Progenitor cell of endocrine pancreas (in vitro differentiated cells): Measurements from ENCODE around the gene NR1D2. TPM values are rescaled to one million over a fixed set of nuclear protein-coding genes. Genes with fewer than 3 reads are reported as not detected.

Source experiments
- DNase-seq: peaks from one replicate; pipeline ENCODE4 v3.0.0; 2021; ENCODE audit warnings: low spot score; ENCODE audit not compliant: unreplicated experiment
- H3K27ac Mint-ChIP-seq: 2 replicates; pipeline ENCODE4 v1.8.0; 2021; ENCODE audit warnings: mild to moderate bottlenecking, moderate library complexity, mixed read lengths
- H3K27me3 Mint-ChIP-seq: 2 replicates; pipeline ENCODE4 v1.8.0; 2021; ENCODE audit warnings: mixed read lengths
- H3K36me3 Mint-ChIP-seq: 2 replicates; pipeline ENCODE4 v1.8.0; 2022; ENCODE audit warnings: mixed read lengths; ENCODE audit not compliant: insufficient read depth
- H3K4me1 Mint-ChIP-seq: 2 replicates; pipeline ENCODE4 v1.8.0; 2021; ENCODE audit warnings: low read depth, mixed read lengths
- H3K4me3 Mint-ChIP-seq: 2 replicates; pipeline ENCODE4 v1.8.0; 2021; ENCODE audit warnings: low read depth, mild to moderate bottlenecking, moderate library complexity, mixed read lengths
- H3K9me3 Mint-ChIP-seq: 2 replicates; pipeline ENCODE4 v1.8.0; 2021; ENCODE audit warnings: low read depth, mixed read lengths
- CTCF ChIP-seq: fragments of 200-600 bp; sonication (generic); IDR thresholded peaks from one replicate; pipeline ENCODE4 v1.5.0; 2021; ENCODE audit warnings: antibody characterized with exemption, mild to moderate bottlenecking; ENCODE audit not compliant: unreplicated experiment
- total RNA-seq: library from RNA; stranded (reverse); gene quantifications from 2 replicates; pipeline ENCODE4 v1.2.1, GENCODE V29; 2021

The NR1D2 gene
- total RNA-seq, 1 donor from 2014 or later: 14.9 TPM

DNA sequence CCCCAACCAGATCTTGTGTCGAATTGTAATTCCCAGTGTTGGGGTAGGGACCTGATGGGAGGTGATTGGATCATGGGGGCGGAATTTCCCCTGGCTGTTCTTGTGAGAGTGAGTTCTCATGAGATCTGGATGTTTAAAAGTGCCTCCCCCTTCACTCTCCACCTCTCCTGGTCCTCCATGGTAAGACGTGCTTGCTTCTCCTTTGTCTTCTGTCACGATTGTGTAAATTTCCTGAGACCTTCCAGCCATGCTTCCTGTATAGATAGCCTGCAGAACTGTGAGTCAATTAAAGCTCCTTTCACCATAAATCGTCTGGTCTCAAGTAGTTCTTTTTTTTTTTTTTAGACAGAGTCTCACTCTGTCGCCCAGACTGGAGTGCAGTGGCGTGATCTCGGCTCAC is 42.3 kb downstream of the NR1D2 start:
- no peaks in the 10 kb centered on the region for H3K36me3 Mint-ChIP-seq
- H3K27me3 Mint-ChIP-seq: no peaks in the 10 kb centered on the region

GRCh38 chr3:23991306-23991682 is 46.2 kb downstream of the NR1D2 start:
- Mint-ChIP-seq H3K4me1 (peaks cover 6% of the 10 kb centered on the region), H3K4me3 (no peak overlapping the region)
- TF ChIP-seq CTCF: no peak

More for the DNA sequence above, 42.3 kb downstream of the NR1D2 start:
- peak overlapping the region; percentile 30 for H3K27ac Mint-ChIP-seq
- H3K9me3 Mint-ChIP-seq: no peaks in the 10 kb centered on the region
- no peak for TF ChIP-seq CTCF
- no peak for DNase-seq
- peaks cover 6% of the 10 kb centered on the region for H3K4me1 Mint-ChIP-seq
- H3K4me3 Mint-ChIP-seq: no peak overlapping the region

GRCh38 chr3:23991683-23992628 is 46.9 kb downstream of the NR1D2 start:
- Mint-ChIP-seq H3K9me3 (no peaks in the 10 kb centered on the region), H3K36me3 (no peaks in the 10 kb centered on the region), H3K27me3 (no peaks in the 10 kb centered on the region), H3K4me3 (no peak overlapping the region), H3K4me1 (peaks cover 6% of the 10 kb centered on the region), H3K27ac (peak overlapping the region; percentile 36)
- no peak for TF ChIP-seq CTCF
- DNase-seq: no peak

More at GRCh38 chr3:23991306-23991682, 46.2 kb downstream of the NR1D2 start:
- peak overlapping the region; percentile 41 for H3K27ac Mint-ChIP-seq
- DNase-seq: no peak
- no peaks in the 10 kb centered on the region for H3K27me3 Mint-ChIP-seq
- no peaks in the 10 kb centered on the region for H3K36me3 Mint-ChIP-seq
- no peaks in the 10 kb centered on the region for H3K9me3 Mint-ChIP-seq

DNA sequence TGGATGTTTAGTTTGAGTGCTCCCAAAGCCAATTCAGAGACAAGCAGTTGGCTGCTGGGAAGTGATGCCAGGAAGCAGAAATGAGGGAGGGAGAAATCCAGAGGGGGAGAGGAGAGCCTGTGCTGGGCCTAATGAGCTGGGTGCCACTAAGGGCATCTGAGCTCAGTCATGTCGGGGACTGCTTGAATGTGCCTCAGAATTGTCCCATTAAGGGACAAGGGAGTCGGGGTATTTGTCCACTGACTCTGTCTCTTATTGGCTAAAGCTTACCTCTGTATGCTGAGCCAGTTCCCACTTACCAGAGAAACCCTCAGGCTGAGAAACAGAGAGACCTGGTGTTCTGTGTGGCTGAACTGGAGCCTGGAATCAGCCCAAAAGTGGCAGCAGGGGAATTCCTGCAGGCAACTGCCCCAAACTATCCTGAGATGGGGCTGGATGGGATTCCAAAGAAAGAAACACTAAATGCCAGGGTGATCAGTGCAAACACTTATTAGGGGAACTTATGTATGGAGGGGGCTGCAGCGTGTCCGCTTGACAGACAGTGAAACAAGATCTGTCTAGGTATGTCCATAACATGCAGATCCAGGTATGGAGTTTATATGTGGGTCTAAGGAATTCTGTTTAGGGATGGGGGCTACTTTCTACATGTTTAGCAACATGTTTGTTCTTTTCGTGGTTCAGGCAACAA is 48.6 kb downstream of the NR1D2 start:
- no peak for DNase-seq
- H3K36me3 Mint-ChIP-seq: no peaks in the 10 kb centered on the region
- H3K9me3 Mint-ChIP-seq: no peaks in the 10 kb centered on the region
- H3K4me3 Mint-ChIP-seq: no peak overlapping the region
- no peaks in the 10 kb centered on the region for H3K27me3 Mint-ChIP-seq
- no peak for TF ChIP-seq CTCF
- peaks cover 6% of the 10 kb centered on the region for H3K4me1 Mint-ChIP-seq
- no peak overlapping the region for H3K27ac Mint-ChIP-seq

- Mint-ChIP-seq H3K4me1 (peaks cover 8% of the 10 kb centered on the region), H3K27ac (no peak overlapping the region), H3K9me3 (no peaks in the 10 kb centered on the region), H3K27me3 (peaks cover 2% of the 10 kb centered on the region), H3K36me3 (no peaks in the 10 kb centered on the region), H3K4me3 (no peak overlapping the region)
- DNase-seq: no peak
- TF ChIP-seq CTCF: no peak
Measured at GRCh38 chr3:23994244-23994569, 49.1 kb downstream of the NR1D2 start.
